Measurements from ENCODE around the gene RSPH10B2.
"Not testable (repeated sequence)": the region's sequence is repeated elsewhere in the genome, so short reads cannot be mapped to it uniquely, and the experiment has no call there.

Gene RSPH10B2

DNA sequence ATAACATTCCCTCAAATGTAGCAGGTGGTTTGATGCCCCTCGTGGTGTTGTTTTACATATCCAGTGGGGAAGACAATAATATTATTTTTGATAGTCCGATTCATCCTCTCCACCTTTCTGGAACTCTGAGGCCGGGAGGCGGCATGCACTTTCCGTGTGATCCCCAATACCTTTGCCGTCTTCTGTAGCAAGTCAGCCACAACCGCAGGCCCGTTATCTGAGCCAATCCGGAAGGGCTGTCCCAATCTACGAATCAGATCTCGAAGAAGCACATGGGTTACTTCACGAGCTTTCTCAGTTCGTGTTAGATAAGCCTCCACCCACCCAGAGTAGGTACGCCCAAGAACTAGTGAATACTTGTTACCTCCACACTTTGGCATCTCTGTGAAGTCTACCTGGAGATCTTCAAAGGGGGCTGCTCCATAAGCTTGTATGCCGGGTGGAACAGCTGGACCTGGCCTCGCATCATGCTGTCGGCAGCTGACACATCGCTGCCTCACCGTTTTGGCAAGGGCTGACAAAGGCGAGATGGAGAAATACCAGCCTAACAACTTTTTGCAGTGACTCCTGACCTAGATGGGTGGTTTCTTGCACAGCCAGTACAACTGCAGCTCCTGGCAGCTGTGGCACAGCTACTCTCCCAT lies 88.5 kb downstream of the RSPH10B2 start:
- not testable (repeated sequence) for DNase-seq (ENCODE audit: low spot score)

DNA sequence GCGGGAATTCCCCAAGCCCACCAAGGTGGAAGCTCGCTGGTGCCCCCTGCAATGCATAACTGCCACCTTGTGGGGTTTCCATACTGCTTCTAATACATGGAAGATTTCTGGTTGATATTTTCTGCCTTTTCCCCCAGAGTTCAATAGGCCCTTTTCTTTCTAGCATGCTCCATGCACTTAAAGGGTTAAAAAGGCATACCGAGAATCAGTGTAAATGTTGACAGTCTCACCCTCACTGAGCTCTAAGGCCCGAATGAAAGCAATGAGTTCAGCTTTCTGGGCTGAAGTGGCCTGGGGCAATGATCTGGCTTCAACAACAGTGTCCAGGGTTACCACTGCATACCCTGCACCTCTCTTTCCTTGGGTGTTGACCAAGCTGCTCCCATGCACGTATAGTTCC lies 89.2 kb downstream of the RSPH10B2 start:
- not testable (repeated sequence) for DNase-seq (ENCODE audit: low spot score)

DNA sequence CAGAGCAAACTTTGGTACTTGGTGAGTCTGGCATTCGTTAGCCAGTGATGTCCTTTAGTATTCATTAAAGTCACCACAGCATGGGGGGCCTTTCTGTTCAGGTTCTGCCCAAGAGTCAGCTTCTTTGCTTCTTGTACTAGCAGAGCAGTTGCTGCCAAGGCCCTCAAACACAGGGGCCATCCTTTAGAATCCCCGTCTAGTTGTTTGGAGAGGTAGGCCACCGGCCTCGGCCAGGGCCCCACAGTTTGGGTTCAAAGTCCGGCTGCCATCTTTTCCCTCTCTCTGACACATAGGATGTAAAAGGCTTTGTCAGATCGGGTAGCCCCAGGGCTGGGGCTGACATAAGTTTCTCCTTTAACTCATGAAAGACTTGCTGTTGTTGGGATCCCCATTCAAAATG lies 89.8 kb downstream of the RSPH10B2 start:
- DNase-seq (ENCODE audit: low spot score), result not testable (repeated sequence)

DNA sequence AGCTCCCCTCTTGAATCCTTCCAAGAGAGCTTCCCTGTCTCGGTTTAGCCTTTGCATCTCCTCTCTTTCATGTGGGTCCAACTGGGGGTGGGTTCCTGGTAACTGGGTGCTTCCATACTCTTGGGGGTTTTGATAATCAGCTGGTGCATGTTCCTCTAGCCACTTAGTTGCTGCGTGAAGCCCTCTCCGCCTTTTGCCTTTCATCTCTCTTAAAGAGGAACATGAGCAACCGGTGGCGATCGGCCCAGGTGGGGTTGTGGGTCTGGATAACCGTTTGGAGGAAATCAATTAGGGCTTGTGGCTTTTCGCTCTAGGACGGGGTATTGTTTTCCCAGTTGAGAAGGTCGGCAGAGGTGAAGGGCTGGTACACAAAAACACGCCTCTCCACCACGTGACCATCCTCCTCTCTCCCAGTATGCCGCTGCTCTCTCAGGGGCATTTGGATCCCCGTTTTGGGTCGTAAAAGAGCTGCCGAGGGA lies 92.1 kb downstream of the RSPH10B2 start:
- not testable (repeated sequence) for DNase-seq (ENCODE audit: low spot score)

DNA sequence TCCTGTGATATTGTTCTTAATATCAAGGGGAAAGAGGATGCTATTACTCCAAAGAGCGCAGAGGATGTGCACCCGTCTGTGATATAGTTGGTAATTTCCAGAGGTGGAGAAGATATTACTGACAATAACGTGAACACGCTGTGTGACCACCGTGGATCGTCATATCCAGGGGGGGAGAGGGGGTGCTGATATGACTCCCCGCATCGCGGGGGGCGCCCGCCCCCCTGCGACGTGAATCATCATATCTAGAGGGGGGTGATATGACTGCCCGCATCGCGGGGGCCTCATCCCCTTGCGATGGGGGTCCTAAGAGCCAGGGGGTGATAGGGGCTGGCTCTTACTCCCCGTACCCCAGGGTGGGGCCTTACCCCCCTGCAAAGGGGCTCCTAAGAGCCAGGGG lies 93.8 kb downstream of the RSPH10B2 start:
- DNase-seq (ENCODE audit: low spot score), result not testable (repeated sequence)

Measured in HuH-7.5 (cell line).